GM19099 (cell line): Measurements from ENCODE around the gene RXFP1.

Source experiments
- POLR2A ChIP-seq: IDR thresholded peaks from 3 replicates; pipeline ENCODE4 v1.6.1; 2011; ENCODE audit warnings: low read depth; ENCODE audit not compliant: insufficient read length; ENCODE audit errors: extremely low read depth

The RXFP1 gene

GRCh38 chr4:158534727-158535126 is 13.0 kb downstream of the RXFP1 start:
- no peak for TF ChIP-seq POLR2A

GRCh38 chr4:158535130-158535614 is 13.5 kb downstream of the RXFP1 start:
- TF ChIP-seq POLR2A = no peak

- TF ChIP-seq POLR2A = no peak
Observed at GRCh38 chr4:158536833-158537232, 15.2 kb downstream of the RXFP1 start.

- no peak for TF ChIP-seq POLR2A
Observed at GRCh38 chr4:158538176-158538575, 16.5 kb downstream of the RXFP1 start.

GRCh38 chr4:158538911-158539310 is 17.2 kb downstream of the RXFP1 start:
- no peak for TF ChIP-seq POLR2A

GRCh38 chr4:158540125-158540907 is 18.6 kb downstream of the RXFP1 start:
- no peak for TF ChIP-seq POLR2A

GRCh38 chr4:158541506-158541905 is 19.8 kb downstream of the RXFP1 start:
- no peak for TF ChIP-seq POLR2A

- no peak for TF ChIP-seq POLR2A
Observed at GRCh38 chr4:158543191-158543590, 21.5 kb downstream of the RXFP1 start.

GRCh38 chr4:158544141-158544540 is 22.5 kb downstream of the RXFP1 start:
- no peak for TF ChIP-seq POLR2A

- TF ChIP-seq POLR2A = no peak
Observed at GRCh38 chr4:158553364-158553763, 31.7 kb downstream of the RXFP1 start.

GRCh38 chr4:158560284-158560683 is 38.6 kb downstream of the RXFP1 start:
- no peak for TF ChIP-seq POLR2A

- no peak for TF ChIP-seq POLR2A
Observed at GRCh38 chr4:158566860-158567259, 45.2 kb downstream of the RXFP1 start.

GRCh38 chr4:158571736-158572135 is 50.1 kb downstream of the RXFP1 start:
- no peak for TF ChIP-seq POLR2A

GRCh38 chr4:158572608-158573007 is 50.9 kb downstream of the RXFP1 start:
- TF ChIP-seq POLR2A = no peak

- no peak for TF ChIP-seq POLR2A
Observed at GRCh38 chr4:158578476-158578875, 56.8 kb downstream of the RXFP1 start.

GRCh38 chr4:158580064-158580463 is 58.4 kb downstream of the RXFP1 start:
- no peak for TF ChIP-seq POLR2A

- TF ChIP-seq POLR2A = no peak
Observed at GRCh38 chr4:158581161-158581560, 59.5 kb downstream of the RXFP1 start.

GRCh38 chr4:158586881-158587280 is 65.2 kb downstream of the RXFP1 start:
- TF ChIP-seq POLR2A = no peak

GRCh38 chr4:158588285-158588684 is 66.6 kb downstream of the RXFP1 start:
- no peak for TF ChIP-seq POLR2A
